Upper lobe of right lung (tissue), 1 donor: ENCODE measurements around the gene DHRS7B. TPM values are rescaled to one million over a fixed set of nuclear protein-coding genes. Genes with fewer than 3 reads are reported as not detected.

Experiments
- ATAC-seq: fragments of 200-7000 bp; cut with Tn5 transposase; one replicate; pipeline ENCODE4 v1.9.1; 2020; ENCODE audit warnings: mild to moderate bottlenecking, moderate library complexity
- DNase-seq: peaks from one replicate; pipeline ENCODE4 v3.0.0-alpha.2; 2020
- H3K27ac ChIP-seq: fragments of 200-600 bp; one replicate; pipeline ENCODE4 v1.8.0; 2022
- H3K27me3 ChIP-seq: fragments of 200-600 bp; one replicate; pipeline ENCODE4 v1.8.0; 2022; ENCODE audit warnings: mild to moderate bottlenecking
- H3K36me3 ChIP-seq: fragments of 200-600 bp; one replicate; pipeline ENCODE4 v1.8.0; 2022
- H3K4me1 ChIP-seq: fragments of 200-600 bp; one replicate; pipeline ENCODE4 v1.8.0; 2022
- H3K4me3 ChIP-seq: fragments of 200-600 bp; one replicate; pipeline ENCODE4 v1.8.0; 2022; ENCODE audit warnings: mild to moderate bottlenecking
- H3K9me3 ChIP-seq: fragments of 200-600 bp; one replicate; pipeline ENCODE4 v1.8.0; 2022
- CTCF ChIP-seq: fragments of 200-600 bp; IDR thresholded peaks from one replicate; pipeline ENCODE4 v1.8.0; 2022; ENCODE audit warnings: antibody characterized with exemption
- intact Hi-C: fragments of 100-400 bp; cut with DNase I; formaldehyde crosslinking; loops from one replicate; pipeline ENCODE4 v1.11.0; 2022
- total RNA-seq: library from RNA; stranded (reverse); fragmentation: NEBNext Ultra II Directional; extraction: Animal tissue kit (Norgen Biotek cat#: 25700); gene quantifications from one replicate; pipeline ENCODE4 v1.2.1, GENCODE V29; 2021
- donor health status: DM: no; HTN: yes; CAD: no; lungs with severe emphysema.

Gene DHRS7B
- total RNA-seq, 1 donor from 2014 or later, result 24.7 TPM

- intact Hi-C loops, result no loop called here
- no peaks in the 10 kb centered on the region for H3K9me3 ChIP-seq
These were observed 22.9 kb downstream of the DHRS7B start for GRCh38 chr17:21149621-21150020.

DNA sequence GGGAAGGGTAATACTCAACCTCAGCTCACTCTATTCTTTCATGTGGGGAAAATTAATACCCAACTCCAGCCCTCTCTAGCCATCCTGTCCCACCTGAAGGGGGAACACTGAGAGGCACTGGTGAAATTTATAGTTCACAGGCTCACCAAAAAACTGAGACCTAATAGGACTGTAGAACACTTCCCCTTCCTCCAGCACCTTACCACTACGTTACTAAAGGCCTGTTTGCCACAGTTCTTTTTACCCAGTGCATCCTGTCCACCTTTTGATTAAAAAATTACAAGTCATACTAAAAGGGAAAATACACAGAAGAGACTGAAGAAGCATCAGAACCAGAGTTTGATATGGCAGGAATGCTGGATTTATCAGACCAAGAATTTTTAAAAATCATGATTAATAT, 26.0 kb downstream of the DHRS7B start:
- intact Hi-C loops, result no loop called here
- Histone ChIP-seq H3K27me3 (no peaks in the 10 kb centered on the region), H3K27ac (no peak overlapping the region), H3K36me3 (no peaks in the 10 kb centered on the region), H3K4me3 (no peak overlapping the region), H3K4me1 (no peaks in the 10 kb centered on the region), H3K9me3 (peaks cover 7% of the 10 kb centered on the region)
- ATAC-seq (no peak), DNase-seq (no peak)
- TF ChIP-seq CTCF, result no peak

More at GRCh38 chr17:21149621-21150020, 22.9 kb downstream of the DHRS7B start:
- H3K4me1 ChIP-seq, result no peaks in the 10 kb centered on the region
- H3K27ac ChIP-seq, result no peak overlapping the region
- DNase-seq, result no peak
- no peaks in the 10 kb centered on the region for H3K27me3 ChIP-seq
- no peak for TF ChIP-seq CTCF
- ATAC-seq, result no peak
- no peak overlapping the region for H3K4me3 ChIP-seq
- H3K36me3 ChIP-seq, result no peaks in the 10 kb centered on the region

- Histone ChIP-seq H3K4me1 (peaks cover 21% of the 10 kb centered on the region), H3K27ac (no peak overlapping the region), H3K4me3 (no peak overlapping the region), H3K36me3 (no peaks in the 10 kb centered on the region), H3K9me3 (peaks cover 7% of the 10 kb centered on the region), H3K27me3 (no peaks in the 10 kb centered on the region)
- ATAC-seq (no peak), DNase-seq (no peak)
- intact Hi-C loops, result no loop called here
- TF ChIP-seq CTCF, result no peak
These were observed 31.0 kb downstream of the DHRS7B start for GRCh38 chr17:21157586-21158370.

DNA sequence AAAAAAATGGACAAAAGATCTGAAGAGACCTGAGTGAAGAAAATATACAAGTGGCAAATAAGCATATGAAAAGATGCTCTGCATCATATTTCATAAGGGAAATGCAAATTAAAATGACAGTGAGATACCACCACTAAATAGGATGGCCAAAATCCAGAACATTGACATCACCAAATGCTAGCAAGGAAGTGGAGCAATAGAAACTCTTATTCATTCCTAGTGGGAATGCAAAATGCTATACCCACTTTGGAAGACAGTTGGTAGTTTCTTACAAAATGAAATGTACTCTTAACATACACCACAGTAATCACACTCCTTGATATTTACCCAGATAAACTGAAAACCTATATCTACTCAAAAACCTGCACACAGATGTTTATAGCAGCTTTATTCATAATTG, 33.6 kb downstream of the DHRS7B start:
- H3K27ac ChIP-seq, result no peak overlapping the region
- H3K4me1 ChIP-seq, result peaks cover 35% of the 10 kb centered on the region
- intact Hi-C loops, result loop anchor here (10.0 kb wide), 1 partner anchor 64 kb away; no protein-coding TSS in a partner anchor
- TF ChIP-seq CTCF, result no peak
- peaks cover under 1% of the 10 kb centered on the region for H3K9me3 ChIP-seq
- H3K36me3 ChIP-seq, result no peaks in the 10 kb centered on the region
- DNase-seq (no peak), ATAC-seq (no peak)
- H3K4me3 ChIP-seq, result no peak overlapping the region
- H3K27me3 ChIP-seq, result no peaks in the 10 kb centered on the region

GRCh38 chr17:21161498-21162393, 35.0 kb downstream of the DHRS7B start:
- H3K27me3 ChIP-seq, result no peaks in the 10 kb centered on the region
- no peak for ATAC-seq
- H3K4me3 ChIP-seq, result no peak overlapping the region
- no peaks in the 10 kb centered on the region for H3K36me3 ChIP-seq
- H3K4me1 ChIP-seq, result peaks cover 43% of the 10 kb centered on the region
- peak overlapping the region; percentile 63 for H3K27ac ChIP-seq
- H3K9me3 ChIP-seq, result no peaks in the 10 kb centered on the region
- no peak for DNase-seq
- no peak for TF ChIP-seq CTCF
- intact Hi-C loops, result loop anchor here (10.0 kb wide), 1 partner anchor 63 kb away; no protein-coding TSS in a partner anchor
